Measurements from ENCODE around the gene DCUN1D4. TPM values are rescaled to one million over a fixed set of nuclear protein-coding genes. Genes with fewer than 3 reads are reported as not detected.
A peak's percentile ranks its signal among the peaks of the same experiment; 100 is the strongest.

Gene DCUN1D4
- total and polyA plus RNA-seq, 2 donors (not counting 1 experiment from before 2014, with no cell fraction given) = 44.3 to 50.7 TPM

DNA sequence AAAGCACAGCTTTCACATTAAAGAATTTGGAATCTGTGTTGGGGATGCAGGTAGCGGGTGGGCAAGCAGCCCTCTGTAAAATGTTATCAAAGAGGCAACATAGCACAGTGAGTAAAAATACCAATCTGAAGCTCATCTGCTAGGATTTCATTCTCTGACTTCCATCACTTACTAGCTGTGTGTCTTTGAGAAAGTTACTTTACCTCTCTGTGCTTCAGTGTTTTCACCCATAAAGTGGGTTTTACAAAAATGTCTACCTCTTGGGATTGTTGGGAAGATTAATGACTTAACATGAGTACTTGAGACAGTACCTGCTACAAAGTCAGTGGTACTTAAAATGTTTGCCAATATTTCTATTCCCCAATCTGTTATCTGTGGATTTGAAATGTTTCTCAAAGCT lies 7.9 kb upstream of the DCUN1D4 start:
- no peaks in the 10 kb centered on the region for H3K27me3 ChIP-seq (ENCODE audit: control insufficient read depth, insufficient read depth, low read length)
- H3K9ac ChIP-seq (ENCODE audit: insufficient read depth, low read length) = no peak overlapping the region
- H3K4me3 ChIP-seq (replicated peaks in 1 of 4; ENCODE audit: control extremely low read depth in 1 of 4, insufficient read depth in 1 of 4, low read depth in 3 of 4, low read length in 4 of 4) = no peak overlapping the region
- DNase-seq (ENCODE audit: low read depth in 2 of 2) = no peak
- no peak overlapping the region for H3K4me2 ChIP-seq (ENCODE audit: extremely low read depth, insufficient read depth, low read length)
- no peaks in the 10 kb centered on the region for H3K36me3 ChIP-seq (ENCODE audit: control insufficient read depth, insufficient read depth, low read length)
- no peaks in the 10 kb centered on the region for H3K79me2 ChIP-seq (ENCODE audit: control insufficient read depth, insufficient read depth, low read length)
- H4K20me1 ChIP-seq (ENCODE audit: control insufficient read depth, extremely low read depth, insufficient read depth, low read length) = no peaks in the 10 kb centered on the region
- H3K4me1 ChIP-seq (ENCODE audit: control insufficient read depth, extremely low read depth, insufficient read depth, low read length) = no peaks in the 10 kb centered on the region
- TF ChIP-seq EZH2 (IDR thresholded peaks at IDR 0.05; ENCODE audit: low read length, missing control alignments) = no peak
- TF ChIP-seq, protein P1, sequence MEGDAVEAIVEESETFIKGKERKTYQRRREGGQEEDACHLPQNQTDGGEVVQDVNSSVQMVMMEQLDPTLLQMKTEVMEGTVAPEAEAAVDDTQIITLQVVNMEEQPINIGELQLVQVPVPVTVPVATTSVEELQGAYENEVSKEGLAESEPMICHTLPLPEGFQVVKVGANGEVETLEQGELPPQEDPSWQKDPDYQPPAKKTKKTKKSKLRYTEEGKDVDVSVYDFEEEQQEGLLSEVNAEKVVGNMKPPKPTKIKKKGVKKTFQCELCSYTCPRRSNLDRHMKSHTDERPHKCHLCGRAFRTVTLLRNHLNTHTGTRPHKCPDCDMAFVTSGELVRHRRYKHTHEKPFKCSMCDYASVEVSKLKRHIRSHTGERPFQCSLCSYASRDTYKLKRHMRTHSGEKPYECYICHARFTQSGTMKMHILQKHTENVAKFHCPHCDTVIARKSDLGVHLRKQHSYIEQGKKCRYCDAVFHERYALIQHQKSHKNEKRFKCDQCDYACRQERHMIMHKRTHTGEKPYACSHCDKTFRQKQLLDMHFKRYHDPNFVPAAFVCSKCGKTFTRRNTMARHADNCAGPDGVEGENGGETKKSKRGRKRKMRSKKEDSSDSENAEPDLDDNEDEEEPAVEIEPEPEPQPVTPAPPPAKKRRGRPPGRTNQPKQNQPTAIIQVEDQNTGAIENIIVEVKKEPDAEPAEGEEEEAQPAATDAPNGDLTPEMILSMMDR (conservative IDR thresholded peaks at IDR 0.05 in 1 of 2, IDR thresholded peaks at IDR 0.05 in 1 of 2; ENCODE audit: low read depth in 1 of 2, low read length in 2 of 2) = no peak
- no peak overlapping the region for H3K27ac ChIP-seq (ENCODE audit: insufficient read depth, low read length)
- no peaks in the 10 kb centered on the region for H3K9me3 ChIP-seq (ENCODE audit: control insufficient read depth, insufficient read depth, low read depth, low read length)
- no peak overlapping the region for H2AFZ ChIP-seq (ENCODE audit: low read length)

DNA sequence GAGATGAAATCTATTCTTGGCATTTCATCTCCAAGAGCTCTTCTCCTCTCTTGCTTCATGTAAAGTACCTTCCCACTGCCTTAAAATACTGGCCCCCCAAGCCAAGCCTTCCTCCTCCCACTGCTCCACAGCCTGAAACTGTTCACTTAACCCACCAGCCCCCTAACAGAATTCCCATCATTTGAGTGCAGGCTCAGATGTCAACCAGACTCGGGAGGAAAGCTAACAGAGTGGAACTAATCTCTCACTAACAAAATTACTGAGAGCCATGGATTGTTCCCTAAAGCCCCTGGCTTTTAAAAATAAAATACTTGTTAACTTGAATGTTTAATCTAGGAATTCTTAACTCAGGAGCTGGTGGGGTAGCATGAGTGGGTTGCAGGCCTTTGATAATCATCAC lies 7.1 kb upstream of the DCUN1D4 start:
- Histone ChIP-seq H3K9ac (ENCODE audit: insufficient read depth, low read length) (no peak overlapping the region), H3K4me2 (ENCODE audit: extremely low read depth, insufficient read depth, low read length) (no peak overlapping the region), H3K9me3 (ENCODE audit: control insufficient read depth, insufficient read depth, low read depth, low read length) (no peaks in the 10 kb centered on the region), H2AFZ (ENCODE audit: low read length) (no peak overlapping the region), H3K4me1 (ENCODE audit: control insufficient read depth, extremely low read depth, insufficient read depth, low read length) (no peaks in the 10 kb centered on the region), H3K4me3 (replicated peaks in 1 of 4; ENCODE audit: control extremely low read depth in 1 of 4, insufficient read depth in 1 of 4, low read depth in 3 of 4, low read length in 4 of 4) (no peak overlapping the region), H3K79me2 (ENCODE audit: control insufficient read depth, insufficient read depth, low read length) (no peaks in the 10 kb centered on the region), H3K27ac (ENCODE audit: insufficient read depth, low read length) (no peak overlapping the region), H3K27me3 (ENCODE audit: control insufficient read depth, insufficient read depth, low read length) (no peaks in the 10 kb centered on the region), H3K36me3 (ENCODE audit: control insufficient read depth, insufficient read depth, low read length) (no peaks in the 10 kb centered on the region), H4K20me1 (ENCODE audit: control insufficient read depth, extremely low read depth, insufficient read depth, low read length) (no peaks in the 10 kb centered on the region)
- TF ChIP-seq EZH2 (IDR thresholded peaks at IDR 0.05; ENCODE audit: low read length, missing control alignments) = no peak
- TF ChIP-seq, protein P1 (conservative IDR thresholded peaks at IDR 0.05 in 1 of 2, IDR thresholded peaks at IDR 0.05 in 1 of 2; ENCODE audit: low read depth in 1 of 2, low read length in 2 of 2) = no peak
- no peak for DNase-seq (ENCODE audit: low read depth in 2 of 2)

- Histone ChIP-seq H3K79me2 (ENCODE audit: control insufficient read depth, insufficient read depth, low read length) (no peaks in the 10 kb centered on the region), H3K4me3 (replicated peaks in 1 of 4; ENCODE audit: control extremely low read depth in 1 of 4, insufficient read depth in 1 of 4, low read depth in 3 of 4, low read length in 4 of 4) (no peak overlapping the region), H3K4me1 (ENCODE audit: control insufficient read depth, extremely low read depth, insufficient read depth, low read length) (no peaks in the 10 kb centered on the region), H3K9me3 (ENCODE audit: control insufficient read depth, insufficient read depth, low read depth, low read length) (no peaks in the 10 kb centered on the region), H3K4me2 (ENCODE audit: extremely low read depth, insufficient read depth, low read length) (no peak overlapping the region), H3K27ac (ENCODE audit: insufficient read depth, low read length) (no peak overlapping the region), H3K27me3 (ENCODE audit: control insufficient read depth, insufficient read depth, low read length) (no peaks in the 10 kb centered on the region), H4K20me1 (ENCODE audit: control insufficient read depth, extremely low read depth, insufficient read depth, low read length) (no peaks in the 10 kb centered on the region), H3K36me3 (ENCODE audit: control insufficient read depth, insufficient read depth, low read length) (no peaks in the 10 kb centered on the region), H2AFZ (ENCODE audit: low read length) (peak overlapping the region; percentile 14), H3K9ac (ENCODE audit: insufficient read depth, low read length) (no peak overlapping the region)
- TF ChIP-seq, protein P1 (conservative IDR thresholded peaks at IDR 0.05 in 1 of 2, IDR thresholded peaks at IDR 0.05 in 1 of 2; ENCODE audit: low read depth in 1 of 2, low read length in 2 of 2) = no peak
- TF ChIP-seq EZH2 (IDR thresholded peaks at IDR 0.05; ENCODE audit: low read length, missing control alignments) = no peak
- DNase-seq (ENCODE audit: low read depth in 2 of 2) = peak in 1 of 2 donors; percentile 2
Observed at GRCh38 chr4:51836549-51836948, 6.4 kb upstream of the DCUN1D4 start.

Data from fibroblast of lung (primary cell).